Adrenal gland (tissue), 12 donors: ENCODE results near the gene ZNF569. TPM values are rescaled to one million over a fixed set of nuclear protein-coding genes. Genes with fewer than 3 reads are reported as not detected.
"Not testable (repeated sequence)": the region's sequence is repeated elsewhere in the genome, so short reads cannot be mapped to it uniquely, and the experiment has no call there.

Experiments used
- DNase-seq, 7 donors: peaks; one replicate each; pipeline ENCODE4 v3.0.0-alpha.2; 2019 to 2020
- H3K27ac ChIP-seq, 5 donors: fragments of 200-600 bp; sonication (generic) in 4 of 5; 1 replicate in 3 of 5; 2 replicates in 2 of 5; pipeline versions ENCODE4 v1.5.1 to v1.8.0; 2016 to 2020; ENCODE audit warnings: mild to moderate bottlenecking in 1 of 5
- H3K27me3 ChIP-seq: fragments of 200-600 bp; 2 replicates; pipeline ENCODE4 v1.8.0; 2021
- H3K36me3 ChIP-seq, 2 donors: fragments of 200-600 bp; replicated peaks in 1 of 2; 1 replicate in 1 of 2; 2 replicates in 1 of 2; pipeline versions ENCODE4 v1.5.1 to v1.8.0; 2018 to 2022
- H3K4me1 ChIP-seq, 2 donors: fragments of 200-600 bp; replicated peaks in 1 of 2; 1 replicate in 1 of 2; 2 replicates in 1 of 2; pipeline versions ENCODE4 v1.5.1 to v1.8.0; 2018 to 2021
- H3K4me3 ChIP-seq, 4 donors: fragments of 200-600 bp; sonication (generic) in 3 of 4; one replicate each; pipeline ENCODE4 v1.5.1; 2016 to 2018
- H3K9me3 ChIP-seq, 3 donors: fragments of 200-600 bp; sonication (generic) in 1 of 3; replicated peaks in 1 of 3; 1 replicate in 2 of 3; 2 replicates in 1 of 3; pipeline versions ENCODE4 v1.5.1 to v1.8.0; 2016 to 2021
- POLR2A ChIP-seq, 2 donors: fragments of 450-650 bp; IDR thresholded peaks; one replicate each; pipeline ENCODE4 v1.6.1; 2017; ENCODE audit warnings: antibody characterized with exemption in 2 of 2, mild to moderate bottlenecking in 2 of 2, moderate library complexity in 1 of 2
- WGBS, 4 donors: extraction: QIAGEN DNeasy Blood & Tissue Kit in 2 of 4; methylation state at CpG; one replicate each; pipeline versions ENCODE4 v1.1.5 to v1.1.7; 2013 to 2017; 5-methylcytosine and 5-hydroxymethylcytosine counted together
- intact Hi-C, 2 donors: fragments of 100-400 bp; cut with DNase I; formaldehyde crosslinking; loops; one replicate each; pipeline versions ENCODE4 v1.14.1 to v1.15.0; 2022 to 2023
- polyA plus RNA-seq, 3 donors: library from polyadenylated mRNA; stranded (reverse); fragments of 200-250 nt in 2 of 3; fragments of 350-450 nt in 1 of 3; fragmentation: Illumina TruSeq in 1 of 3; extraction: RNeasy Lipid Tissue Mini Kit (QIAGEN cat#74804) in 1 of 3; gene quantifications; one replicate each; pipeline ENCODE4 v1.2.3, GENCODE V29; 2013 to 2014
- total RNA-seq, 9 donors: library from RNA; depleted of rRNA in 4 of 9; stranded (reverse); fragments of >200 nt in 4 of 9; fragments of 120-200 nt in 1 of 9; fragmentation: NEBNext Ultra II Directional in 1 of 9; extraction: Animal tissue kit (Norgen Biotek cat#: 25700) in 1 of 9; gene quantifications; one replicate each; pipeline versions ENCODE4 v1.1.0 to v1.2.4, GENCODE V29; 2013 to 2023
- TF ChIP-seq, protein P1 (sequence below), 6 experiments: fragments of 450-650 bp in 4 of 6; fragments of 200-600 bp in 2 of 6; sonication (generic) in 1 of 6; IDR thresholded peaks; 1 replicate in 5 of 6; 2 replicates in 1 of 6; pipeline versions ENCODE4 v1.5.1 to v1.8.0; 2016 to 2021; ENCODE audit warnings: antibody characterized with exemption in 6 of 6, mild to moderate bottlenecking in 2 of 6, moderate library complexity in 1 of 6
- donor health status: healthy with polysubstance abuse.
- donor health status: Bipolar disorder and iron deficiency.
- donor health status: DM: yes; HTN: yes; CAD: no.
- donor health status: DM: no; HTN: no; CAD: no.
- donor health status: DM: no; HTN: no; CAD: no.
- donor health status: DM: yes; HTN: yes; CAD: no.

Gene ZNF569
- total and polyA plus RNA-seq, 12 donors: 2.3 to 36.6 (median 8.4) TPM

DNA sequence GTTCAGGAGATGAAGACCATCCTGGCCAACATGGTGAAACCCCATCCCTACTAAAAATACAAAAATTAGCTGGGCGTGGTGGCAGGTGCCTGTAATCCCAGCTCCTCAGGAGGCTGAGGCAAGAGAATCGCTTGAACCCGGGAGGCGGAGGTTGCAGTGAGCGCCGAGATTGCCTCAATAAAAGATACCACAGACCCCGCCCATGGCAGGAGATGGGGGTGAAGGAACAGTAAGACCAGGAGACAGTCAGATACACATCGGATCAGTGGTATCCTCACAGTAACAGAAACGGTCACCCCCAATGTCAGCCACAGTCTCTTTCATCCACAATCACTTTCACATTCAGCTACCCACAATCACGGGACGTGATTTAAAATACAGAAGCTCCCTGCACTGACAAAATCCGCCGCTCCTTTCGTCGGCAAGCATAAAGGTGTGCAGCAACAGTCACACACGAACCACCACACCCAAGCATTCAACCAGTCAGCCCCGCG, 96.8 kb downstream of the ZNF569 start:
- H3K4me1 ChIP-seq: peaks cover 4 to 13% of the 10 kb centered on the region in 2 donors
- not testable (repeated sequence) for H3K9me3 ChIP-seq, H3K36me3 ChIP-seq, H3K27me3 ChIP-seq
- 6 to 15% (median 10%) methylated on average over 13 to 18 of the region's 18 CpGs for WGBS, 4 donors
- intact Hi-C loops: loop anchor here in 1 of 2 donors (10.0 kb wide), 1 partner anchor 46 kb away; no protein-coding TSS in a partner anchor
- DNase-seq: peak in 1 of 7 donors; percentile 69
- TF ChIP-seq, protein P1, sequence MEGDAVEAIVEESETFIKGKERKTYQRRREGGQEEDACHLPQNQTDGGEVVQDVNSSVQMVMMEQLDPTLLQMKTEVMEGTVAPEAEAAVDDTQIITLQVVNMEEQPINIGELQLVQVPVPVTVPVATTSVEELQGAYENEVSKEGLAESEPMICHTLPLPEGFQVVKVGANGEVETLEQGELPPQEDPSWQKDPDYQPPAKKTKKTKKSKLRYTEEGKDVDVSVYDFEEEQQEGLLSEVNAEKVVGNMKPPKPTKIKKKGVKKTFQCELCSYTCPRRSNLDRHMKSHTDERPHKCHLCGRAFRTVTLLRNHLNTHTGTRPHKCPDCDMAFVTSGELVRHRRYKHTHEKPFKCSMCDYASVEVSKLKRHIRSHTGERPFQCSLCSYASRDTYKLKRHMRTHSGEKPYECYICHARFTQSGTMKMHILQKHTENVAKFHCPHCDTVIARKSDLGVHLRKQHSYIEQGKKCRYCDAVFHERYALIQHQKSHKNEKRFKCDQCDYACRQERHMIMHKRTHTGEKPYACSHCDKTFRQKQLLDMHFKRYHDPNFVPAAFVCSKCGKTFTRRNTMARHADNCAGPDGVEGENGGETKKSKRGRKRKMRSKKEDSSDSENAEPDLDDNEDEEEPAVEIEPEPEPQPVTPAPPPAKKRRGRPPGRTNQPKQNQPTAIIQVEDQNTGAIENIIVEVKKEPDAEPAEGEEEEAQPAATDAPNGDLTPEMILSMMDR (IDR thresholded peaks at IDR 0.05): peak in 1 of 6 experiments; percentile 10
- H3K4me3 ChIP-seq: peak overlapping the region; percentile 22 to 64 (median 41)
- peak overlapping the region in 4 of 5 donors; percentile 57 to 94 (median 87) for H3K27ac ChIP-seq

DNA sequence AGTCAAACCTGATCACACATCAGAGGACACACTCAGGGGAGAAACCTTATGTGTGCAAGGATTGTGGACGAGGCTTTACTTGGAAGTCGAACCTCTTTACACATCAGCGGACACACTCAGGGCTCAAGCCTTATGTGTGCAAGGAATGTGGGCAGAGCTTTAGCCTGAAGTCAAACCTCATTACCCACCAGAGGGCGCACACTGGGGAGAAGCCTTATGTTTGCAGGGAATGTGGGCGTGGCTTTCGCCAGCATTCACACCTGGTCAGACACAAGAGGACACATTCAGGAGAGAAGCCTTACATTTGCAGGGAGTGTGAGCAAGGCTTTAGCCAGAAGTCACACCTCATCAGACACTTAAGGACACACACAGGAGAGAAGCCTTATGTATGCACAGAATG, 104.5 kb downstream of the ZNF569 start:
- H3K36me3 ChIP-seq: peaks cover 0 to 27% of the 10 kb centered on the region in 2 donors
- no peaks in the 10 kb centered on the region for H3K4me1 ChIP-seq
- H3K9me3 ChIP-seq: no peaks in the 10 kb centered on the region
- peak overlapping the region in 1 of 5 donors; percentile 18 for H3K27ac ChIP-seq
- no peak overlapping the region for H3K4me3 ChIP-seq
- no peak for DNase-seq
- H3K27me3 ChIP-seq: no peaks in the 10 kb centered on the region
- TF ChIP-seq, protein P1 (IDR thresholded peaks at IDR 0.05): no peak
- TF ChIP-seq POLR2A (IDR thresholded peaks at IDR 0.05): no peak
- 94 to 96% (median 95%) methylated on average over 3 to 6 of the region's 6 CpGs for WGBS, 4 donors
- intact Hi-C loops: no loop called here

DNA sequence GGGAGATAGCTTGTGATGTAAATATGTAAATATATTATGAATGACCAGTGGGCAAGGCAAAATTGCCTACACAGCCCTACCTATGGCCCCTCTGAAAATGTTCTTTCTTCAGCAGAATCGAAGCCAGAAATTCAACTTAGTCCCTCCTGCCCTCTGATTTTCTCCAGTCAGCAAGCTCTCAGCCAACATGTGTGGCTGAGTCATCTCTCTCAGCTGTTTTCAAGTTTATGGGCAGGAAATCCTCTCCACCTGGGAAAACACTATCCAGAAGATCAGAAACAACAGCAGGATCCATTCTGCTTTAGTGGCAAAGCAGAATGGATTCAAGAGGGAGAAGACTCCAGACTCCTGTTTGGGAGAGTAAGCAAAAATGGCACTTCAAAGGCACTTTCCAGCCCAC, 105.2 kb downstream of the ZNF569 start:
- no peaks in the 10 kb centered on the region for H3K27me3 ChIP-seq
- peaks cover 0 to 27% of the 10 kb centered on the region in 2 donors for H3K36me3 ChIP-seq
- no peak overlapping the region for H3K4me3 ChIP-seq
- no peak for TF ChIP-seq POLR2A (IDR thresholded peaks at IDR 0.05)
- TF ChIP-seq, protein P1 (IDR thresholded peaks at IDR 0.05): no peak
- H3K27ac ChIP-seq: peak overlapping the region in 2 of 5 donors; percentile 18 to 35
- DNase-seq: no peak
- no peaks in the 10 kb centered on the region for H3K9me3 ChIP-seq
- intact Hi-C loops: no loop called here
- 64 to 79% (median 75%) methylated on average over 1 of the region's 1 CpG for WGBS, 4 donors
- H3K4me1 ChIP-seq: no peaks in the 10 kb centered on the region

Other genes starting within 250 kb of the ZNF569 start
- 10 to 100 TPM in 2 of 9 donors, 1 to 10 TPM in 7; 4.4 to 11.1 (median 9.4) TPM for gene ZNF383, start 249.2 kb downstream of the ZNF569 start, total RNA-seq
- 1 to 10 TPM; 5.6 to 6.8 (median 6.4) TPM for gene ZNF383, start 249.2 kb downstream of the ZNF569 start, polyA plus RNA-seq
- 10 to 100 TPM in 2 of 9 donors, 1 to 10 TPM in 7; 1.8 to 11.4 (median 7.4) TPM for gene ZNF527, start 96.3 kb downstream of the ZNF569 start, total RNA-seq
- gene ZNF527, start 96.3 kb downstream of the ZNF569 start, polyA plus RNA-seq: 1 to 10 TPM; 3.0 to 6.3 (median 5.9) TPM
- 10 to 100 TPM in 1 of 9 donors, 1 to 10 TPM in 8; 5.1 to 11.6 (median 7.3) TPM for gene ZNF570, start 1.9 kb upstream of the ZNF569 start, total RNA-seq
- gene ZNF570, start 1.9 kb upstream of the ZNF569 start, polyA plus RNA-seq: 1 to 10 TPM; 1.4 to 6.6 (median 2.6) TPM
- 10 to 100 TPM in 1 of 9 donors, 1 to 10 TPM in 8; 1.6 to 10.7 (median 6.0) TPM for gene ZNF793, start 39.5 kb upstream of the ZNF569 start, total RNA-seq
- 1 to 10 TPM; 3.2 to 8.4 (median 6.1) TPM for gene ZNF793, start 39.5 kb upstream of the ZNF569 start, polyA plus RNA-seq
- gene ZNF571, start 127.3 kb upstream of the ZNF569 start, total RNA-seq: 10 to 100 TPM in 2 of 9 donors, 1 to 10 TPM in 7; 1.9 to 11.4 (median 6.4) TPM
- gene ZNF571, start 127.3 kb upstream of the ZNF569 start, polyA plus RNA-seq: 1 to 10 TPM; 5.6 to 8.8 (median 6.2) TPM
- 1 to 10 TPM; 2.3 to 7.2 (median 5.0) TPM for gene ZNF540, start 127.4 kb upstream of the ZNF569 start, total RNA-seq
- 10 to 100 TPM in 1 of 3 donors, 1 to 10 TPM in 2; 5.5 to 19.2 (median 5.8) TPM for gene ZNF540, start 127.4 kb upstream of the ZNF569 start, polyA plus RNA-seq
- gene ZFP30, start 188.0 kb upstream of the ZNF569 start, total RNA-seq: 10 to 100 TPM in 4 of 9 donors, 1 to 10 TPM in 5; 3.7 to 17.6 (median 9.4) TPM
- 1 to 10 TPM; 3.1 to 6.8 (median 3.9) TPM for gene ZFP30, start 188.0 kb upstream of the ZNF569 start, polyA plus RNA-seq